Activated T-cell treated with anti-CD3 and anti-CD28 coated beads, Interleukin-2, amount 50 U/mL, for 72 hours (primary cell): ENCODE results near the gene FAM219B. TPM values are rescaled to one million over a fixed set of nuclear protein-coding genes. Genes with fewer than 3 reads are reported as not detected.

Source experiments
- ATAC-seq, 2 donors: fragments of 150-1000 bp; cut with Tn5 transposase; replicated peaks in 1 of 2; 2 replicates each; pipeline ENCODE4 v1.10.0; 2021; ENCODE audit warnings: moderate library complexity in 2 of 2, mild to moderate bottlenecking in 1 of 2
- DNase-seq, 2 donors: peaks; one replicate each; pipeline ENCODE4 v3.0.0; 2021 to 2022; ENCODE audit warnings: mixed read lengths in 1 of 2
- H3K27ac Mint-ChIP-seq: one replicate; pipeline ENCODE4 v1.8.0; 2022; ENCODE audit warnings: mild to moderate bottlenecking, moderate library complexity, mixed read lengths
- H3K27me3 Mint-ChIP-seq: one replicate; pipeline ENCODE4 v1.8.0; 2022; ENCODE audit warnings: low read depth, mixed read lengths
- H3K36me3 Mint-ChIP-seq, 2 donors: one replicate each; pipeline ENCODE4 v1.8.0; 2022; ENCODE audit warnings: mixed read lengths in 2 of 2, mild to moderate bottlenecking in 1 of 2; ENCODE audit not compliant: insufficient read depth in 2 of 2
- H3K4me1 Mint-ChIP-seq: one replicate; pipeline ENCODE4 v1.8.0; 2022; ENCODE audit warnings: low read depth, mixed read lengths
- H3K4me3 Mint-ChIP-seq, 2 donors: one replicate each; pipeline ENCODE4 v1.8.0; 2022; ENCODE audit warnings: mild to moderate bottlenecking in 2 of 2, mixed read lengths in 2 of 2, moderate library complexity in 2 of 2
- H3K9me3 Mint-ChIP-seq, 2 donors: one replicate each; pipeline ENCODE4 v1.8.0; 2022; ENCODE audit warnings: mixed read lengths in 2 of 2
- total RNA-seq, 2 donors: library from RNA; stranded (reverse); gene quantifications; one replicate each; pipeline ENCODE4 v1.2.3, GENCODE V29; 2022

FAM219B gene
- total RNA-seq, 2 donors from 2014 or later = 88.3 to 90.1 TPM

- Mint-ChIP-seq H3K27me3 (no peaks in the 10 kb centered on the region), H3K9me3 (no peaks in the 10 kb centered on the region), H3K36me3 (no peaks in the 10 kb centered on the region), H3K4me1 (peaks cover 12% of the 10 kb centered on the region), H3K4me3 (no peak overlapping the region), H3K27ac (no peak overlapping the region)
- no peak for DNase-seq
- no peak for ATAC-seq
These were observed 22.0 kb downstream of the FAM219B start for GRCh38 chr15:74884428-74885223.

- no peak overlapping the region for H3K27ac Mint-ChIP-seq
- H3K4me1 Mint-ChIP-seq = no peaks in the 10 kb centered on the region
- no peak for ATAC-seq
- no peaks in the 10 kb centered on the region for H3K27me3 Mint-ChIP-seq
- no peak overlapping the region for H3K4me3 Mint-ChIP-seq
- H3K36me3 Mint-ChIP-seq = no peaks in the 10 kb centered on the region
- no peaks in the 10 kb centered on the region for H3K9me3 Mint-ChIP-seq
- DNase-seq = no peak
These were observed 24.1 kb downstream of the FAM219B start for GRCh38 chr15:74882528-74882927.

DNA sequence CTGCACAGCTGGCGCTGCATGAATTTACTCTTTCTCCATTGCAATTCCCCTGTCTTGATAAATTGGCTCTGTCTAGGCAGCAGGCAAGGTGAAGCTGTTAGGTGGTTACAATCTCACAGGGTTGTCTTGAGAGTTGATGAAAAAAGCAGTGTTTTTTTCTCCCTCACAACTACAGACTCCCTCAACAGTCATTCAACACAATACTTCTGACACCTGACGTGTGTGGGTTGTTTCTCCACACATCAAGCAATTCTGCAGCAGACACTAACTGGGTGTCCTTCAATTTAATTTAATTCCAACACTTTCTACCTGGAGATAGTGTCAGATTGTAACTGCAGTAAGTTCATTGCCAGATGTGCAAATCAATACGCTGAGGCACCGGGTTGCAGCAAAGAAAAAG, 28.4 kb downstream of the FAM219B start:
- peaks cover 11% of the 10 kb centered on the region for H3K4me1 Mint-ChIP-seq
- no peak overlapping the region for H3K27ac Mint-ChIP-seq
- H3K9me3 Mint-ChIP-seq = peaks cover 0 to 2% of the 10 kb centered on the region in 2 donors

GRCh38 chr15:74873756-74874424, 32.8 kb downstream of the FAM219B start:
- peak in 1 of 2 donors; percentile 32 for DNase-seq
- H3K27me3 Mint-ChIP-seq = no peaks in the 10 kb centered on the region
- H3K4me1 Mint-ChIP-seq = peaks cover 49% of the 10 kb centered on the region

More for the DNA sequence above, 28.4 kb downstream of the FAM219B start:
- Mint-ChIP-seq H3K27me3 (no peaks in the 10 kb centered on the region), H3K4me3 (no peak overlapping the region), H3K36me3 (no peaks in the 10 kb centered on the region)
- ATAC-seq = no peak
- DNase-seq = no peak

GRCh38 chr15:74873036-74873755, 33.5 kb downstream of the FAM219B start, which contains the start of gene SCAMP2:
Gene SCAMP2 (minus strand): TSS chr15:74873365. CDS start chr15:74873255, 110 bp downstream.
- peaks cover 56% of the 10 kb centered on the region for H3K4me1 Mint-ChIP-seq
- H3K9me3 Mint-ChIP-seq = peaks cover 0 to 2% of the 10 kb centered on the region in 2 donors
- H3K27me3 Mint-ChIP-seq = no peaks in the 10 kb centered on the region
- peak within 1 kb of the TSS; percentile 89 for H3K27ac Mint-ChIP-seq
- peak within 1 kb of the TSS; percentile 95 to 100 for H3K4me3 Mint-ChIP-seq
- ATAC-seq (peak; percentile 85 to 89), DNase-seq (peak; percentile 91 to 95)
- peaks cover 8% of the 10 kb centered on the region in 2 donors for H3K36me3 Mint-ChIP-seq

More at GRCh38 chr15:74873756-74874424, 32.8 kb downstream of the FAM219B start:
- peak overlapping the region; percentile 95 to 100 for H3K4me3 Mint-ChIP-seq
- ATAC-seq = no peak
- H3K9me3 Mint-ChIP-seq = peaks cover 0 to 2% of the 10 kb centered on the region in 2 donors
- H3K36me3 Mint-ChIP-seq = peaks cover 8% of the 10 kb centered on the region in 2 donors
- peak overlapping the region; percentile 11 for H3K27ac Mint-ChIP-seq

GRCh38 chr15:74872702-74873035, 34.0 kb downstream of the FAM219B start:
- H3K4me1 Mint-ChIP-seq = peaks cover 62% of the 10 kb centered on the region
- no peak for ATAC-seq

GRCh38 chr15:74870436-74871215, 36.0 kb downstream of the FAM219B start:
- ATAC-seq (no peak), DNase-seq (no peak)
- Mint-ChIP-seq H3K36me3 (peaks cover 10 to 12% of the 10 kb centered on the region in 2 donors), H3K27me3 (no peaks in the 10 kb centered on the region), H3K4me3 (peak overlapping the region; percentile 95 to 100), H3K4me1 (peaks cover 82% of the 10 kb centered on the region), H3K9me3 (peaks cover 0 to 2% of the 10 kb centered on the region in 2 donors), H3K27ac (peak overlapping the region; percentile 94)

More at GRCh38 chr15:74872702-74873035, 34.0 kb downstream of the FAM219B start:
- peak overlapping the region; percentile 95 to 100 for H3K4me3 Mint-ChIP-seq
- H3K9me3 Mint-ChIP-seq = peaks cover 0 to 2% of the 10 kb centered on the region in 2 donors
- no peak for DNase-seq
- no peaks in the 10 kb centered on the region for H3K27me3 Mint-ChIP-seq
- peak overlapping the region; percentile 89 for H3K27ac Mint-ChIP-seq
- H3K36me3 Mint-ChIP-seq = peaks cover 10 to 12% of the 10 kb centered on the region in 2 donors

DNA sequence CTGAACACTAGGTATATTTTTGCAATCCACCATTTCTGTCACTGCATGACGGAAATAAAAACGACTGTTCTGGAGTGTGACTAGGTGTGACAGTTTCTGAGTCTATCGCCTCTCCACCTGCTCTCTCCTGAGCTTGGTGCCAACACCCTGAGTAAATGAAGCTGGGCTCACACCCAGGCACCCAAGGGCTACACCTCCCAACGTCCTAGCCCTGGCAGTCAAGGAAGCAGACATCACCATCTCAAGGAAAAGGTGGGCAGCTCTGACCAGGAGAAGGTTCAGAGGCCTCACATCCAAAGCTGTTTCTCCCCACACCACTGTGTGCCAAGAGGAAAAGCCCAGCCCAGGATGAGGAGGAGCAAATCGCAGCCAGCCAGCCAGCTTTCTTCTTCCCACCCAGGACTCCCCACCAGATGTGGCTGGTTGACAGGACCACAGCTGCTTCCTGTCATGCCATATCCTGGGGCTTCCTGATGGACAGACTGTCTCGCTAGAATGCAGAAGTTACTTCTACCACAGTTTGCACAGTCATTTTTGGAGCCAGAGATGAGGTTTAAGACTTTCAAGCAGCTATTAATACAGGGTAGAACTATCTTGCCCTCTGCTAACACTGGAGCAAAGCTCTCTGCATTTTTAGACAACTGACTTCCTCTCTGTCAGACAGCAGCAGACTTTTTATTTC, 36.8 kb downstream of the FAM219B start:
- H3K36me3 Mint-ChIP-seq = peaks cover 10 to 12% of the 10 kb centered on the region in 2 donors
- DNase-seq (peak; percentile 66 to 67), ATAC-seq (peak; percentile 64 to 68)
- peaks cover 86% of the 10 kb centered on the region for H3K4me1 Mint-ChIP-seq
- peak overlapping the region; percentile 94 for H3K27ac Mint-ChIP-seq
- H3K9me3 Mint-ChIP-seq = no peaks in the 10 kb centered on the region
- H3K4me3 Mint-ChIP-seq = peak overlapping the region; percentile 95 to 100
- no peaks in the 10 kb centered on the region for H3K27me3 Mint-ChIP-seq

GRCh38 chr15:74869372-74869725, 37.3 kb downstream of the FAM219B start:
- Mint-ChIP-seq H3K27me3 (no peaks in the 10 kb centered on the region), H3K36me3 (peaks cover 10 to 12% of the 10 kb centered on the region in 2 donors), H3K9me3 (no peaks in the 10 kb centered on the region), H3K4me1 (peaks cover 89% of the 10 kb centered on the region), H3K27ac (peak overlapping the region; percentile 94), H3K4me3 (peak overlapping the region; percentile 95 to 100)
- no peak for DNase-seq
- ATAC-seq = peak in 1 of 2 donors; percentile 28

DNA sequence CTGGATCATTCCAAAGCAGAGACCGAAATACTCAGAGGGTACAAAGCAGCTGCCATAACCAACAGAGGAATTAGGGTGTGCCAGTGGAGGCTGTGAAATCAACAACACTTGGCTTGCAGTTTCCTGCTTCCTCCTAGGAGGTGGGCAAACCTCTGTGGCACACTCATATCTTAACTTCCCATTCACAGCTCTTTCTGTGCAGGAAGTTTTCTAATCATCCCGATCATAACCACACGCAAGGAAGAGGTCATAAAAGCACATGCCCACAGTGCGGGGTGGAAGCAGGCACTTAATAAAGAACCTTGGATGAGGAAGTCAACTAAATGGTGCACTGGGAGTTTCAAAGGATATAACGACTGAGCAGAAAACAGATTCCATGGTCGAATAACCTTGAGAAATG, 38.6 kb downstream of the FAM219B start:
- Mint-ChIP-seq H3K36me3 (peaks cover 10 to 12% of the 10 kb centered on the region in 2 donors), H3K4me1 (peaks cover 90% of the 10 kb centered on the region), H3K9me3 (no peaks in the 10 kb centered on the region), H3K4me3 (peak overlapping the region; percentile 66 to 74), H3K27ac (peak overlapping the region; percentile 68), H3K27me3 (no peaks in the 10 kb centered on the region)
- ATAC-seq (no peak), DNase-seq (no peak)

GRCh38 chr15:74867466-74868038, 39.1 kb downstream of the FAM219B start:
- H3K27ac Mint-ChIP-seq = peak overlapping the region; percentile 68
- peak overlapping the region; percentile 66 to 74 for H3K4me3 Mint-ChIP-seq
- H3K27me3 Mint-ChIP-seq = no peaks in the 10 kb centered on the region

More at GRCh38 chr15:74867466-74868038, 39.1 kb downstream of the FAM219B start:
- Mint-ChIP-seq H3K36me3 (peaks cover 7 to 8% of the 10 kb centered on the region in 2 donors), H3K9me3 (no peaks in the 10 kb centered on the region), H3K4me1 (peaks cover 86% of the 10 kb centered on the region)
- ATAC-seq (no peak), DNase-seq (no peak)
